ENCODE measurements around the gene KCND2.

- TF ChIP-seq CTCF (IDR thresholded peaks at IDR 0.05; ENCODE audit: low read depth, low read length) (no peak), MAX (IDR thresholded peaks at IDR 0.05; ENCODE audit: low read depth, low read length) (no peak)
Observed at GRCh38 chr7:120460949-120461348, 188.0 kb downstream of the KCND2 start.

Data from NB4 (cell line).